Fibroblast of mammary gland (primary cell): ENCODE data around the gene NLRC3.
A peak's percentile ranks its signal among the peaks of the same experiment; 100 is the strongest.

ENCODE experiments used
- DNase-seq: peaks from one replicate; pipeline ENCODE4 v3.0.0-alpha.2; 2010; ENCODE audit warnings: low read depth
- H3K4me3 ChIP-seq: 2 replicates; pipeline ENCODE4 v1.5.1; 2011; ENCODE audit warnings: low read depth, mild to moderate bottlenecking, low read length, moderate library complexity; ENCODE audit not compliant: control insufficient read depth
- CTCF ChIP-seq: conservative IDR thresholded peaks from 2 replicates; pipeline ENCODE4 v1.5.1; 2011; ENCODE audit warnings: low read depth, low read length, inconsistent platforms; ENCODE audit not compliant: control insufficient read depth, insufficient read depth

NLRC3 gene

GRCh38 chr16:3577302-3577752, at the start of gene NLRC3:
TSS of gene NLRC3 (minus strand) at chr16:3577403. CDS start at chr16:3565036, 12,367 bp downstream.
- TF ChIP-seq CTCF: no peak
- no peak within 1 kb of the TSS for H3K4me3 ChIP-seq
- no peak for DNase-seq

- no peak overlapping the region for H3K4me3 ChIP-seq
- TF ChIP-seq CTCF: no peak
- no peak for DNase-seq
Measured at GRCh38 chr16:3625911-3626732, 48.9 kb upstream of the NLRC3 start.

- H3K4me3 ChIP-seq: no peak overlapping the region
- TF ChIP-seq CTCF: no peak
- no peak for DNase-seq
Measured at GRCh38 chr16:3625331-3625730, 48.1 kb upstream of the NLRC3 start.

- TF ChIP-seq CTCF: no peak
- no peak for DNase-seq
- no peak overlapping the region for H3K4me3 ChIP-seq
Measured at GRCh38 chr16:3623642-3624041, 46.4 kb upstream of the NLRC3 start.

GRCh38 chr16:3618769-3619141, 41.6 kb upstream of the NLRC3 start:
- no peak overlapping the region for H3K4me3 ChIP-seq
- no peak for TF ChIP-seq CTCF
- no peak for DNase-seq

- TF ChIP-seq CTCF: no peak
- DNase-seq: peak; percentile 38
- H3K4me3 ChIP-seq: peak overlapping the region; percentile 79
Measured at GRCh38 chr16:3612510-3613466, 35.6 kb upstream of the NLRC3 start.
